Fibroblast of peridontal ligament (primary cell): ENCODE data around the gene GON4L.
A peak's percentile ranks its signal among the peaks of the same experiment; 100 is the strongest.
"Not testable (repeated sequence)": the region's sequence is repeated elsewhere in the genome, so short reads cannot be mapped to it uniquely, and the experiment has no call there.

Experiments
- DNase-seq: peaks from one replicate; pipeline ENCODE4 v3.0.0-alpha.2; 2010; ENCODE audit errors: extremely low read depth

The GON4L gene

GRCh38 chr1:155831279-155831976, 25.6 kb downstream of the GON4L start:
- DNase-seq: no peak

DNA sequence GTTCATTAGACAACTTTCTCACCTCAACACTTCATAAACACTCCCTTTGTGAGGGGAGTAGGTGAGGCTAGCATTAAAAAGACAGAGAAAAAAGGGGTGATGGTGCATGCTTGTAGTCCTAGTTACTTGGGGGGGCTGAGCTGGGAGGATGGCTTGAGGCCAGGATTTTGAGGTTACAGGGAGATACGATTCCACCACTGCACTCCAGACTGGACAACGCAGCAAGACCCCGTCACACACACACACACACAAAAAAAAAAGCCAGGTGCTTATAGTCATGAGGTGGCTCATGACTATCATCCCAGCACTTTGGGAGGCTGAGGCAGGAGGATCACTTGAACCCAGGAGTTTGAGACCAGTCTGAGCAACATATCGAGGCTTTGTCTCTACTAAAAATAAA, 29.6 kb downstream of the GON4L start:
- DNase-seq: no peak

- no peak for DNase-seq
Measured at GRCh38 chr1:155816351-155816750, 40.7 kb downstream of the GON4L start.

- DNase-seq: no peak
Measured at GRCh38 chr1:155813672-155814071, 43.3 kb downstream of the GON4L start.

- no peak for DNase-seq
Measured at GRCh38 chr1:155812878-155813277, 44.1 kb downstream of the GON4L start.

- DNase-seq: no peak
Measured at GRCh38 chr1:155809088-155809487, 47.9 kb downstream of the GON4L start.

DNA sequence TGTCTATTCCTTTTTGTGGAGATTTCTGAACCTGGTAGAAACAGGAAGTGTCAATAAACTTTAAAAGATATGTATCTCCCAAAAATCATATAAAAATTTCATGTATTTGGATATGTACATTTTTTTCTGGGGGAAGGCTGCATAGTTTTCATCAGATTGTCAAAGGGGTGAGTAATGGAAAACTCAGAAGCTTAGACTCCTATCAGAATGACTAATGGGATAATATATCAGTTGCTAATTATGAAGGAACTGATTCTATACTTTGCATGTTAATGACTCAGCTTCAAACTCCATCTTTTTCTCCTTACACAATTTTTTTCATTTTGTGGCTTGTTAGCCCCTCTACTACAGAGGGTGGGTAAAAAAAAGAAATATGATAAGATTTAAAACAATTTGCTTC, 55.9 kb downstream of the GON4L start:
- DNase-seq: peak; percentile 41

GRCh38 chr1:155795618-155796017, 61.4 kb downstream of the GON4L start:
- DNase-seq: not testable (repeated sequence)

DNA sequence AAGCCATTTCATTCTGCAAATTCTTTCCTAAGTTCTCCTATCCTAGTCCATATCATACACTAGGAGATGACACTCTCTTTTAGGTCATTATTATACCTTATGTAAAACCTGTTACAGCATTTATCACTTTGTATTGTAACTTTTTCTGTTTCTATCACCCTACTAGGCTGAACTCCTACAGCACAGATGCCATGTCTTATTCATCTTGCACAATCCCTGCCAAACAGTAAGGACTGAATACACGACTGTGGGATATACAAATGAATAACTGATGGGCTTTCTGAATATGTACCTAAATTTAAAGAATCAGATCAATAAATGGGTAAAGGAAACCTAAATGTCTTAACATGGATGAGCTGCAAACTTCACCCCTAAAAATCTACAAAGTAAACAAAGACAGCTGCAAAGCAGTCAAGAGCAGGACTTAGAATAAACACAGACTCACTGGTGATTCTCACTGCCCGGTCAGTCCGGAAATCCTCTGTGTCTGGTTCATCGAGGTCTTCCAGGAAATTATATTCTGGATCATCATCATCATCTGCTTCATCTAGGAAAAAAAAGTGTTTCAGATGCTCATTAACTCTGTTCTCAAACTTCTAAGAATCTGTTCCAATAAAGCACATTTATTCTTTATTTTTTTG, 62.3 kb downstream of the GON4L start:
- DNase-seq: peak; percentile 27

DNA sequence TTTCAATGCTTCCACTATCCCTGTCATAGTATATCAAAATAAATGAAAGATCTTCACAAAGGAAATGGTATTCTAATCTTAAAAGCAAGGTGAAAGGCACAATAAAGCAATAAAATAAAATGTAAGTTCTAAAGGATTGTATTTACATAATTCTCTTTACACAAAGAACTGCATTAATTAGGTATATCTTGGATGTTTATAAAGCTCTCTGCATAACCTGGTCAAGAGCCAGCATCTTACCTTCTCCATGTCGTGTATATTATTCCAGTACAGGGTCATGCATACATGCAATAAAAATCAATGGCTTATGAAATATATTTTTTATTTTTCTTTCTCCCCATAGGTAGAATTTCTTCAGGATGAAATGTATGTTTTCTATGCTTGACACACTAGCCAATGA, 63.8 kb downstream of the GON4L start:
- DNase-seq: no peak

GRCh38 chr1:155777582-155777981, 79.4 kb downstream of the GON4L start:
- DNase-seq: no peak

DNA sequence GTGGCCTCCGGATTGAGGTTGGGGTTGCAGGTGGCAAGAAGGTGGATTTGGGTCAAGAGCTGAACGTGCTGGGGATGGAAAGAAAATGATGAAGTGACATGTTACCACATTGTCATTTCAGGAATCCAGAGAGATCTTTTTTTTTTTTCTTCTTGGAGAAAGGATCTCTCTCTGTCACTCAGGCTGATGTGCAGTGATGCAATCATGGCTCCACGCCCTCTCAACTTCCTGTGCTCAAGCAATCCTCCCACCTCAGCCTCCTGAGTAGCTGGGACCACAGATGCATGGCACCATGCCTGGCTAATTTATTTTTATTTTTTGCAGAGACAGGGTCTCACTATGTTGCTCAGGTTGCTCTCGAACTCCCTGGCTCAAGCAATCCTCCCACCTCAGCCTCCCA, 80.6 kb downstream of the GON4L start:
- no peak for DNase-seq

- DNase-seq: no peak
Measured at GRCh38 chr1:155773221-155773620, 83.8 kb downstream of the GON4L start.

GRCh38 chr1:155769257-155769656, 87.8 kb downstream of the GON4L start:
- no peak for DNase-seq

DNA sequence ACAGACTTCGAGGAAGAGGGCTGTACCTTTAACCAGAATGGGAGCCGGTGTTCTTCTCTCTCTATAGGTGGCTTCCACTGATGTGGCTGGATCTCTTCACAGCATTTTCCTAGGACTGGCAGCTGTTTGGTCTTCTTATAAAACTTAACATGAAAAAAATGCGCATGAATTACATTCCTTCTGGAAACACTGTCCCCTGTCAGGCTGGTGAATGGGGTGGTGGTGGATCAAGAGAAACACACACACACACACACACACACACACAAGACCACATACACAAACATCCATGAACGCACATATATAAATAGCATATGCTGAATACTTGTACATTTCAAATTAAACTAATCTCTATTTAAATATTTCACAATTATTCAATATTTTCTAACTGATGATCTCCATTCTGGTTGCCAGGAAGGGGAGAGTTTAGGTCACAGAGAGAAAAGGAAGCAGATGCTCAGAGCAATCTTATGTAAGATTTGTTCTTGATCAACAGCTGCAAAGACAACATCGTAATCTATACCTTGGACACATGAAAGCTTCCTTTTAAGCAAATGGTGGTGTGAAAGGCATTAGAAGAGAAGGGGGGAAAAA, 89.5 kb downstream of the GON4L start:
- DNase-seq: not testable (repeated sequence)

DNA sequence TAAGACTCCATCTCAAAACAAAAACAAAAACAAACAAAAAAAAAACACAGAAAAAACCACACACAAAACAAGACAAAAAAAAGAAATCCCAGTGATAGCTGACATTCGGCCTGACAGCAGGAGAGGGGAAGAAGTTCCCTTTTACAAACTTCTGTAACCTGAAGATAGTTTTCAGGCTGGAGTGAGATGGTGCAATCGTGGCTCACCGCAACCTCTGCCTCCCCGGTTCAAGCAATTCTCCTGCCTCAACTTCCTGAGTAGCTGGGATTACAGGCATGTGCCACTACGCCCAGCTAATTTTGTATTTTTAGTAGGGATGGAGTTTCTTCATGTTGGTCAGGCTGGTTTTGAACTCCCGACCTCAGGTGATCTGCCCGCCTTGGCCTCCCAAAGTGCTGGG, 93.0 kb downstream of the GON4L start:
- not testable (repeated sequence) for DNase-seq

- peak; percentile 89 for DNase-seq
Measured at GRCh38 chr1:155763090-155763815, 93.8 kb downstream of the GON4L start.

DNA sequence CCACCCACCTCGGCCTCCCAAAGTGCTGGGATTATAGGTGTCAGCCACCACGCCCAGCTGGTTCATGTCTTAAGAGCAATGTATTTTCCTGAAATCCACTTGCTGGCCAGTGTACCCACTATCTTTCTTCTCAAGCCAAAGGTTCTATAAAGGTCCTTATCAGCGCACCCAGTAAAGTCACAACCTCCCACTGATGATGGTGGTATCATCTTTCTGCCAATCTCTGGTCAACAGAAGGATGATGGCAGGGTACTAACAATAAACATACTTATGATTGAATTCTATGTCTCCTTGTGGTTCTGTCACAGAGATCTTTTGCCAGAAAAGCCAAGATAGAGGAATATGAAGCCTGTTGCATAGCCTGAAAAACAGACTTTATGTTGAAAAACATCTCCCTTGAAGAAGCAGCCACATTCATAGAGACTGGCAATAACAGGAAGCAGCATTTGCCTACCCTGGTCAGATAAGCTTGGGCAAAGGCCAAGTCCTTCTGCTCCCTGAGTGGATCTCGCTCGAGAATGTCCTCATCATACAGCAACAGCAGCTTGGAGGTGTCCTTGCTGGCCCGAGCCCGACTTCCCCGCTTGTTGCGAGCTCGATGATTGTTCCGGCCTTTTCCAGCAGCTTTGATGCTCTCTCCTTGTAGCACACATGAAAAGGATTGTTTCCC, 95.1 kb downstream of the GON4L start:
- DNase-seq: no peak

DNA sequence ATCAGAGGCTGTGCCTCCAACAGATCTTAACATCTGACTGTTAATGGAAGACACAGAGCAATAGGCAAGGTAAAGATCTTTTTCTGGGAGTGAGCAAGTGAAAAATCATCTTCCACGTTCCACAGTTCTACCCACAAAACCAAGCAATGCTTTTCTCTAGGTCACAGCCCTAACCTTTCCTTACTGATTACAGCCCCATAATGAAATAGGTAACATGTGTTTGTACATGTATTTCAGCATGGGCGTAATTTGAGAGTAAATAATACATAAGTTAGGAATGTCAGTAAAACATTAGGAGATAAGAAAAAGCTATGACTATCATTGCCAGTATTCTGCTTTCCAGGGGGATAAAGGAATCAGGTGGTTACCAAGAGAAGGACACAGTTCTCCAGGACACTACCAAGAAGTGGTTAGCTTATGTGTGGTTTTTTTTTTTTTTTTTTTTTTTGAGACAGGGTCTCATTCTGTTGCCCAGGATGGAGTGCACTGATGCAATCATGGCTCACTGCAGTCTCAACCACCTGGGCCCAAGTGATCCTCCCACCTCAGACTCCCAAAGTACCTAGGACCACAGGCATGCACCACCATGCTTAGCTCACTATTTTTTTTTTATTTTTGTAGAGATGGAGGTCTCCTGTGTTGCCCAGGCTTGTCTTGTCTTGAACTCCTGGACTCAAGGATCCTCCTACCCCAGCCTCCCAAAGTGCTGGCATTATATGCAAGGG, 96.1 kb downstream of the GON4L start:
- no peak for DNase-seq

GRCh38 chr1:155759966-155760630, 96.9 kb downstream of the GON4L start:
- no peak for DNase-seq

DNA sequence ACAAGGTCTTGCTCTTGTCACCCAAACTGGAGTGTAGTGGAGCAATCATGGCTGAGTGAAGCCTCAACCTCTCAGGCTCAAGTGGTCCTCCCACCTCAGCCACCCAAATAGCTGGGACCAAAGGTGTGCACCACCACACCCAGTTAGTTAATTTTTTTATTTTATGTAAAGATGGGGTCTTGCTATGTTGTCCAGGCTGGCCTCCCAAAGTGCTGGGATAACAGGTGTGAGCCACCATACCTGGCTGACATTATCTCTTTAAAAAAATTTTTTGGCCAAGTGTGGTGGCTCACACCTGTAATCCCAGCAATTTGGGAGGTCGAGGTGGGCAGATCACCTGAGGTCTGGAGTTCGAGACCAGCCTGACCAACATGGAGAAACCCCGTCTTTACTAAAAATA, 98.0 kb downstream of the GON4L start:
- not testable (repeated sequence) for DNase-seq
